Glutamatergic neuron (in vitro differentiated cells): ENCODE data around the gene NUDC. TPM values are rescaled to one million over a fixed set of nuclear protein-coding genes. Genes with fewer than 3 reads are reported as not detected.
"Not testable (repeated sequence)": the region's sequence is repeated elsewhere in the genome, so short reads cannot be mapped to it uniquely, and the experiment has no call there.

Experiments
- DNase-seq: peaks from one replicate; pipeline ENCODE4 v3.0.0; 2022
- H3K27ac Mint-ChIP-seq: one replicate; pipeline ENCODE4 v1.8.0; 2020; ENCODE audit warnings: mild to moderate bottlenecking, mixed read lengths, inconsistent platforms; ENCODE audit not compliant: unreplicated experiment
- H3K27me3 Mint-ChIP-seq: one replicate; pipeline ENCODE4 v1.8.0; 2020; ENCODE audit warnings: mild to moderate bottlenecking, moderate library complexity, mixed read lengths, inconsistent platforms; ENCODE audit not compliant: unreplicated experiment
- H3K36me3 Mint-ChIP-seq: one replicate; pipeline ENCODE4 v1.8.0; 2020; ENCODE audit warnings: mild to moderate bottlenecking, mixed read lengths, inconsistent platforms; ENCODE audit not compliant: unreplicated experiment
- H3K4me1 Mint-ChIP-seq: one replicate; pipeline ENCODE4 v1.8.0; 2020; ENCODE audit warnings: mild to moderate bottlenecking, low read depth, mixed read lengths, inconsistent platforms; ENCODE audit not compliant: unreplicated experiment
- H3K4me3 Mint-ChIP-seq: one replicate; pipeline ENCODE4 v1.8.0; 2020; ENCODE audit warnings: mild to moderate bottlenecking, mixed read lengths, inconsistent platforms; ENCODE audit not compliant: unreplicated experiment
- H3K9me3 Mint-ChIP-seq: one replicate; pipeline ENCODE4 v1.8.0; 2020; ENCODE audit warnings: mild to moderate bottlenecking, moderate library complexity, mixed read lengths, inconsistent platforms; ENCODE audit not compliant: unreplicated experiment
- total RNA-seq: library from RNA; stranded (reverse); fragmentation: NEBNext Ultra II Directional; extraction: Animal tissue kit (Norgen Biotek cat#: 25700); gene quantifications from one replicate; pipeline ENCODE4 v1.2.1, GENCODE V29; 2021; ENCODE audit not compliant: unreplicated experiment
- TF ChIP-seq, protein P1 (sequence below): fragments of 200-600 bp; sonication (generic); IDR thresholded peaks from one replicate; pipeline ENCODE4 v1.5.0; 2021; ENCODE audit not compliant: partially characterized antibody, unreplicated experiment

NUDC gene
- total RNA-seq, 1 donor from 2014 or later, result 53.2 TPM

DNA sequence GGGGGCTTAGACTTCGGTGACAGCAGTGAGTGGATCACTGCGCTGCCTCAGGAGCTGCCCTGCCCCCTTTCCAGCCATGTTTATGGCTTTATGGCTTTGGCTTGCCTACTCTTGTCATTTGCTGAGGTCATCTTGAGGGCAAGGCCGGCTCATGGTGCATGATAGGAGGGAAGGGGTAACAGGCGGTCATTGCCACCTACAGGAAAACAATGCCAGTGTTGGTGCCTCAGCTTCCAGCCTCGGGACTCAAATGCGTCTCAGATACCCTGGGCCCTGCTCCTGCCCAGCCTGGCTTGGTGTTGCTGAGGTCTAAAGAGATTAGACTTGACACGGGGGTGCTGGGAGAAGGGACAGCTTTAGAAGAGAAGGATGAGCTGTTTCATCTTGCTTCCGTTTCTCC, 24.2 kb downstream of the NUDC start:
- TF ChIP-seq, protein P1, sequence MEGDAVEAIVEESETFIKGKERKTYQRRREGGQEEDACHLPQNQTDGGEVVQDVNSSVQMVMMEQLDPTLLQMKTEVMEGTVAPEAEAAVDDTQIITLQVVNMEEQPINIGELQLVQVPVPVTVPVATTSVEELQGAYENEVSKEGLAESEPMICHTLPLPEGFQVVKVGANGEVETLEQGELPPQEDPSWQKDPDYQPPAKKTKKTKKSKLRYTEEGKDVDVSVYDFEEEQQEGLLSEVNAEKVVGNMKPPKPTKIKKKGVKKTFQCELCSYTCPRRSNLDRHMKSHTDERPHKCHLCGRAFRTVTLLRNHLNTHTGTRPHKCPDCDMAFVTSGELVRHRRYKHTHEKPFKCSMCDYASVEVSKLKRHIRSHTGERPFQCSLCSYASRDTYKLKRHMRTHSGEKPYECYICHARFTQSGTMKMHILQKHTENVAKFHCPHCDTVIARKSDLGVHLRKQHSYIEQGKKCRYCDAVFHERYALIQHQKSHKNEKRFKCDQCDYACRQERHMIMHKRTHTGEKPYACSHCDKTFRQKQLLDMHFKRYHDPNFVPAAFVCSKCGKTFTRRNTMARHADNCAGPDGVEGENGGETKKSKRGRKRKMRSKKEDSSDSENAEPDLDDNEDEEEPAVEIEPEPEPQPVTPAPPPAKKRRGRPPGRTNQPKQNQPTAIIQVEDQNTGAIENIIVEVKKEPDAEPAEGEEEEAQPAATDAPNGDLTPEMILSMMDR, result no peak
- H3K36me3 Mint-ChIP-seq, result peaks cover 2% of the 10 kb centered on the region

DNA sequence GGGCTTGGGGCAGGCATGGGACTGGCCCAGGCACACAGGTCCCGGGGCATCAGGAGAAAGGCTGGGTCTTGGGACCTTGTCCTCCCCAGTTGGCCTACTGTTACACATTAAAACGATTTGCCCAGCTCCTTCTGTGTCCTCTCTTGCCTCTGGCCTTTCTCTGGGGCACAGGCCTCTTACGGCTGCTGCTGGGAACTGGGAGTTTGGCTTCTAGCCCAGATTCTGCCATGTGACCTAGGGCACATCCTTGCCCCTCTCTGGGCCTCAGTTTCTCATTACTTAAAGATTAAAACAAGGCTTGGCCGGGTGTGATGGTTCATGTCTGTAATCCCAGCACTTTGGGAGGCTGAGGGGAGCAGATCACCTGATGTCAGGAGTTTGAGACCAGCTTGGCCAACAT, 24.7 kb downstream of the NUDC start:
- H3K36me3 Mint-ChIP-seq, result peaks cover 3% of the 10 kb centered on the region
- no peak for DNase-seq
- TF ChIP-seq, protein P1, result no peak
- H3K27me3 Mint-ChIP-seq, result no peaks in the 10 kb centered on the region
- H3K4me3 Mint-ChIP-seq, result no peak overlapping the region
- H3K9me3 Mint-ChIP-seq, result peaks cover 3% of the 10 kb centered on the region
- peaks cover 5% of the 10 kb centered on the region for H3K4me1 Mint-ChIP-seq
- no peak overlapping the region for H3K27ac Mint-ChIP-seq

More for the DNA sequence above, 24.2 kb downstream of the NUDC start:
- no peak overlapping the region for H3K27ac Mint-ChIP-seq
- peaks cover 4% of the 10 kb centered on the region for H3K4me1 Mint-ChIP-seq
- H3K9me3 Mint-ChIP-seq, result peaks cover 2% of the 10 kb centered on the region
- H3K27me3 Mint-ChIP-seq, result no peaks in the 10 kb centered on the region
- no peak for DNase-seq
- H3K4me3 Mint-ChIP-seq, result no peak overlapping the region

DNA sequence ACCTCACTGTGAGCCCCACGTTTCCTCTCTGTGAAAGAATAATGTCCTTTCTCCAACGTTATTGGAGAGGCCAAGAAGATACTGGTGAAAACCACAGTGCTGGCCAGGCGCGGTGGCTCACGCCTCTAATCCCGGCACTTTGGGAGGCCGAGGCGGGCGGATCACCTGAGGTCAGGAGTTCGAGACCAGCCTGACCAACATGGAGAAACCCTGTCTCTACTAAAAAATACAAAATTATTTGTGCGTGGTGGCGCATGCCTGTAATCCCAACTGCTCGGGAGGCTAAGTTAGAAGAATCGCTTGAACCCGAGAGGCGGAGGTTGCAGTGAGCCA, 27.1 kb downstream of the NUDC start:
- not testable (repeated sequence) for H3K4me1 Mint-ChIP-seq, H3K36me3 Mint-ChIP-seq, DNase-seq

DNA sequence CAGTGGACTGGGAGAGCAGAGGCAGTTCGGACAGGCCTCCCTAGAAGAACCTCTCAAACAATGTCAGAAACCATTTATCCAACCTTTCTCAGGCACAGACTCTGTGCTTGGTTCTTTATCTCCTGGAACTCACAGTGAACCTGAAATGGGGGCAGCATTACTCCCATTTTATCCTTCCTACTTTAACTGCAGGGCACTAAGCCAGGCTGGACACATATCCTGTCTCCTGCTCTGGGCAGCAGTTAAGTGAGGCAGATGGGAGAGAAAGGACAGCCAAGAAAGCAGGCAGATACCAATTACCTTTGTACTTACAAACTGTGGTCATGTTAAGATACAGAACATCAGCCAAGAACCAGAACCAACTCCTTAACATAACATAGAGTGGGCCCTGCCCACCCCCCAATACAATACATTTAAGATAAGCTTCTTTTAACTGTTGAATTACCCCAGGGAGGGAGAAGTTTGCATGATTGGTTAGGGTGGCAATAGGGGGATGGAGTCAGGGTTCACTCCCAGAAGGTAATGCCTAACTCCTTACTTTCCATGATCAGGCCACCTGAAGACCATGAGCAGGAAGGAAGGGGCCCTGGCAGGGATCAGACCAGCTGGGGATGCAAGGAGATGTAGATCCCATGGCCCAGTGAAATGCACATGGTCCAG, 27.9 kb downstream of the NUDC start:
- H3K4me1 Mint-ChIP-seq, result peaks cover 5% of the 10 kb centered on the region
- no peak for DNase-seq
- no peaks in the 10 kb centered on the region for H3K27me3 Mint-ChIP-seq
- no peak overlapping the region for H3K27ac Mint-ChIP-seq
- TF ChIP-seq, protein P1, result no peak
- H3K36me3 Mint-ChIP-seq, result peaks cover 3% of the 10 kb centered on the region
- peaks cover 7% of the 10 kb centered on the region for H3K9me3 Mint-ChIP-seq
- no peak overlapping the region for H3K4me3 Mint-ChIP-seq

More for the DNA sequence above, 27.1 kb downstream of the NUDC start:
- not testable (repeated sequence) for H3K9me3 Mint-ChIP-seq, H3K27me3 Mint-ChIP-seq, H3K27ac Mint-ChIP-seq, H3K4me3 Mint-ChIP-seq

DNA sequence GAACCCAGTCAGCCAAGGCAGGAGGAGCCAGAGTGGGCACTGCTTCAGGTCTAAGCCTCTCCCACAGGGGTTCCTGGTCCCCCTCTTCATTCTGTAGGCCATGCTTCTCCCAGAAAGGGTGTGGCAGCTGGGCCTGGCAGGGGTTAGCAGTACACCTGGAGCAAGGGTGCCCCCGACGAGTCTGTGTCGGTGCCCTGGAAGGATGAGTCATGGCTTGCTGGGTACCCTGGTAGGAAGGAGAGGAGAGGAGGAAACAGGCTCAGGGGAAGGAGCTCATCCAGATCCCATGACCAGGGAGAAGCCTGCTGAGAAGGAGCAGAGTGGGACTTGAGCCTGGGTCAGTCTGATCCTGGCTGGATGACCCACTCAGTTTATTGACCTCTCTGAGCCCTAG, 28.4 kb downstream of the NUDC start:
- H3K36me3 Mint-ChIP-seq, result peaks cover 3% of the 10 kb centered on the region
- no peaks in the 10 kb centered on the region for H3K27me3 Mint-ChIP-seq
- H3K27ac Mint-ChIP-seq, result no peak overlapping the region
- no peak for DNase-seq
- peaks cover 5% of the 10 kb centered on the region for H3K4me1 Mint-ChIP-seq
- no peak overlapping the region for H3K4me3 Mint-ChIP-seq
- peaks cover 7% of the 10 kb centered on the region for H3K9me3 Mint-ChIP-seq
- TF ChIP-seq, protein P1, result no peak

DNA sequence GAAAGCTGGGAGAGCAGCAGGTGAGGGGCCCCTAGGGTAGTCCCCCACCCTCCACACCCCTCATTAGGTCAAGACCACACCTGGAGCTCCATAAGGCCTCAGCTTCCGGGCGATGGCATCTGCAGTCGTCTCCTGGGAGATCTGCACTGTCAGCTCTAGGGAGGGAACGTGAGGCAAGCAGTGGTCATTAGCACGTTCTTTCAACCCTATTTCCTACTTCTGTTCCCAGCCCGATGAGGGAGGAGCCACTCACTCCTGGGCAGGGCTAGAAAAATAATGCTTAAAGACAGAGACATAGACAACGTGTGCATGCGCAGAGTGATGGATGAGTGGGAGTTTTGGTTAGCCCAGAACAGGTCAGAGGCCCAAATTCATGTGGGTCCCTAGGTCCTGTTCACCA, 29.1 kb downstream of the NUDC start:
- no peak overlapping the region for H3K4me3 Mint-ChIP-seq
- H3K4me1 Mint-ChIP-seq, result peaks cover 5% of the 10 kb centered on the region
- H3K27ac Mint-ChIP-seq, result peak overlapping the region; percentile 52
- peaks cover 7% of the 10 kb centered on the region for H3K9me3 Mint-ChIP-seq
- TF ChIP-seq, protein P1, result no peak
- no peaks in the 10 kb centered on the region for H3K27me3 Mint-ChIP-seq
- peaks cover 3% of the 10 kb centered on the region for H3K36me3 Mint-ChIP-seq
- no peak for DNase-seq
